SK-N-SH treated with all-trans-retinoic acid at 6 μM for 48 hours (cell line): ENCODE data around the gene RGL1.

Source experiments
- ATAC-seq: fragments of 200-7000 bp; cut with Tn5 transposase; 3 replicates; pipeline ENCODE4 v1.9.1; 2020; ENCODE audit warnings: mild to moderate bottlenecking, moderate library complexity
- ARNTL ChIP-seq: fragments of 450-650 bp; formaldehyde crosslinking; IDR thresholded peaks from 2 replicates; pipeline ENCODE4 v1.5.0; 2020; ENCODE audit warnings: low read depth, mild to moderate bottlenecking, moderate library complexity, borderline replicate concordance
- BACH2 ChIP-seq: fragments of 250-450 bp; sonication (Bioruptor Pico); IDR thresholded peaks from 2 replicates; pipeline ENCODE4 v1.9.0; 2021; ENCODE audit warnings: mild to moderate bottlenecking, borderline replicate concordance
- CREB5 ChIP-seq: fragments of 250-450 bp; sonication (Bioruptor Pico); IDR thresholded peaks from 2 replicates; pipeline ENCODE4 v1.5.1; 2020; ENCODE audit warnings: low read depth, mild to moderate bottlenecking, moderate library complexity
- CSDC2 ChIP-seq: fragments of 250-450 bp; sonication (Bioruptor Pico); IDR thresholded peaks from 2 replicates; pipeline ENCODE4 v1.5.0; 2020; ENCODE audit warnings: mild to moderate bottlenecking, moderate library complexity
- CSRNP3 ChIP-seq: fragments of 250-450 bp; sonication (Bioruptor Pico); IDR thresholded peaks from 2 replicates; pipeline ENCODE4 v1.5.1; 2021; ENCODE audit warnings: mild to moderate bottlenecking, moderate library complexity
- ESRRG ChIP-seq: fragments of 250-450 bp; sonication (Bioruptor Pico); IDR thresholded peaks from 2 replicates; pipeline ENCODE4 v1.6.1; 2021; ENCODE audit warnings: mild to moderate bottlenecking
- GLIS3 ChIP-seq: fragments of 250-450 bp; sonication (Bioruptor Pico); IDR thresholded peaks from 2 replicates; pipeline ENCODE4 v1.5.0; 2020; ENCODE audit warnings: mild to moderate bottlenecking, moderate library complexity
- ISL1 ChIP-seq: fragments of 250-450 bp; sonication (Bioruptor Pico); IDR thresholded peaks from 2 replicates; pipeline ENCODE4 v2.1.2; 2022; ENCODE audit warnings: mild to moderate bottlenecking, moderate library complexity
- POU6F1 ChIP-seq: fragments of 250-450 bp; sonication (Bioruptor Pico); IDR thresholded peaks from 2 replicates; pipeline ENCODE4 v1.8.0; 2021; ENCODE audit warnings: low read depth, mild to moderate bottlenecking, moderate library complexity, borderline replicate concordance
- PPARA ChIP-seq: fragments of 250-450 bp; sonication (Bioruptor Pico); IDR thresholded peaks from 2 replicates; pipeline ENCODE4 v1.5.0; 2020; ENCODE audit warnings: mild to moderate bottlenecking, borderline replicate concordance
- RARB ChIP-seq: fragments of 250-450 bp; sonication (Bioruptor Pico); IDR thresholded peaks from 2 replicates; pipeline ENCODE4 v1.8.0; 2021; ENCODE audit warnings: mild to moderate bottlenecking, moderate library complexity
- TCF4 ChIP-seq: fragments of 250-450 bp; sonication (Bioruptor Pico); IDR thresholded peaks from 2 replicates; pipeline ENCODE4 v1.8.0; 2021; ENCODE audit warnings: mild to moderate bottlenecking, moderate library complexity, borderline replicate concordance
- TOX ChIP-seq: fragments of 250-450 bp; sonication (Bioruptor Pico); IDR thresholded peaks from 2 replicates; pipeline ENCODE4 v1.8.0; 2021; ENCODE audit warnings: mild to moderate bottlenecking, moderate library complexity, borderline replicate concordance
- TSHZ2 ChIP-seq: fragments of 250-450 bp; sonication (Bioruptor Pico); IDR thresholded peaks from 2 replicates; pipeline ENCODE4 v1.5.0; 2020; ENCODE audit warnings: mild to moderate bottlenecking, moderate library complexity
- ZFP3 ChIP-seq: fragments of 250-450 bp; sonication (Bioruptor Pico); IDR thresholded peaks from 2 replicates; pipeline ENCODE4 v1.5.0; 2020; ENCODE audit warnings: mild to moderate bottlenecking, moderate library complexity
- ZFP30 ChIP-seq: fragments of 450-650 bp; formaldehyde crosslinking; IDR thresholded peaks from 2 replicates; pipeline ENCODE4 v1.5.0; 2022; ENCODE audit warnings: mild to moderate bottlenecking, moderate library complexity
- ZNF565 ChIP-seq: fragments of 450-650 bp; formaldehyde crosslinking; conservative IDR thresholded peaks from 2 replicates; pipeline ENCODE4 v1.5.0; 2020; ENCODE audit warnings: low read depth, mild to moderate bottlenecking, moderate library complexity
- ZNF8 ChIP-seq: fragments of 450-650 bp; formaldehyde crosslinking; IDR thresholded peaks from 2 replicates; pipeline ENCODE4 v1.5.0; 2020; ENCODE audit warnings: mild to moderate bottlenecking, moderate library complexity
- TF ChIP-seq, protein P1 (sequence below): fragments of 250-450 bp; sonication (Bioruptor Pico); IDR thresholded peaks from 2 replicates; pipeline ENCODE4 v1.8.0; 2020; ENCODE audit warnings: mild to moderate bottlenecking, moderate library complexity, borderline replicate concordance

RGL1 gene

GRCh38 chr1:183837062-183837461, 32.1 kb downstream of the RGL1 start (continued):
- TF ChIP-seq TSHZ2: no peak

DNA sequence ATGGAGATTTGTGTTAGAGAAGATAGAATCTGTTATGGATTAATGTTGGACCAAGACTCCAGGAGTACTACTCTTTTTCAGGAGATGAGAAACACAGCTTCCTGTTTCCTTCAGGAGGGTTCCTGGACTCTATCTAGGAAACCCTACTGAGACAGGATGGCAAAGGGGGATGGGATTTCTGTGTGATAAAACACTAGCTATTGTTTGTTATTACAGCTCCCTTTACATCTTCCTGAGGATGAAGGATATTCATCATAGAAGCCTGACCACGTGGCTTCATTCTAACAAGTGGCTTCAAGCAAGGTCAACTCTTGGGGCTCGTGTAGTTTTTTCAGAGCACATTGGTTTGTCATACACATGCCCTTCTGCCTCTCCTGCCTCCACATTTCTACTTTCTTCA, 33.3 kb downstream of the RGL1 start:
- no peak for ATAC-seq
- TF ChIP-seq ZNF8 (CRISPR knock-in tag) (no peak), TOX (CRISPR knock-in tag) (peak; percentile 47; the same call in 1 of the 2 replicates)

DNA sequence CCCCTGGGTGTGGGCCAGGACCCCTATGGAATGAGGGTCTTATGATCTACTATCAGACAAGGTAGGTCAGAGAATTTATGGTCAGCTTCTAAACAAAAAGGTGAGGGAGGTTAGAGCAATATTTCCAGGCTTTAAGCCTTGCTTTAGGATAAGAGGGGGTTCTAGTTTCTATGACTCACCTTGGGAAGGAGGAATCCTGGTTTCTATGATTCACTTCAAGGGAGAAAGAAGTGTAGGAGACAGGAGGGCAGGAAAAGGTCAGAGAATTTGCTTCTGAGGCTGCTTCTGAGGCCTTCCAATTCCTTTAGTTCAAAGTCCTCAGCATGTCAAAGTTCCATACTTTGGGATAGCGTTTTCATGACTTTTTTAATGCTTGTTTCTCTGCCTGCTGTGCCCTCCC, 35.2 kb downstream of the RGL1 start:
- TF ChIP-seq GLIS3 (no peak), CREB5 (CRISPR knock-in tag) (no peak), ZNF8 (CRISPR knock-in tag) (no peak), BACH2 (no peak), PPARA (CRISPR knock-in tag) (no peak), ZFP3 (CRISPR knock-in tag) (no peak), TCF4 (CRISPR knock-in tag) (no peak), ARNTL (no peak), ESRRG (CRISPR knock-in tag) (no peak), RARB (CRISPR knock-in tag) (no peak), TSHZ2 (no peak), CSRNP3 (CRISPR knock-in tag) (no peak), ZNF565 (no peak), ZFP30 (CRISPR knock-in tag) (no peak), ISL1 (CRISPR knock-in tag) (no peak), CSDC2 (CRISPR knock-in tag) (no peak), POU6F1 (CRISPR knock-in tag) (no peak)
- TF ChIP-seq, protein P1, sequence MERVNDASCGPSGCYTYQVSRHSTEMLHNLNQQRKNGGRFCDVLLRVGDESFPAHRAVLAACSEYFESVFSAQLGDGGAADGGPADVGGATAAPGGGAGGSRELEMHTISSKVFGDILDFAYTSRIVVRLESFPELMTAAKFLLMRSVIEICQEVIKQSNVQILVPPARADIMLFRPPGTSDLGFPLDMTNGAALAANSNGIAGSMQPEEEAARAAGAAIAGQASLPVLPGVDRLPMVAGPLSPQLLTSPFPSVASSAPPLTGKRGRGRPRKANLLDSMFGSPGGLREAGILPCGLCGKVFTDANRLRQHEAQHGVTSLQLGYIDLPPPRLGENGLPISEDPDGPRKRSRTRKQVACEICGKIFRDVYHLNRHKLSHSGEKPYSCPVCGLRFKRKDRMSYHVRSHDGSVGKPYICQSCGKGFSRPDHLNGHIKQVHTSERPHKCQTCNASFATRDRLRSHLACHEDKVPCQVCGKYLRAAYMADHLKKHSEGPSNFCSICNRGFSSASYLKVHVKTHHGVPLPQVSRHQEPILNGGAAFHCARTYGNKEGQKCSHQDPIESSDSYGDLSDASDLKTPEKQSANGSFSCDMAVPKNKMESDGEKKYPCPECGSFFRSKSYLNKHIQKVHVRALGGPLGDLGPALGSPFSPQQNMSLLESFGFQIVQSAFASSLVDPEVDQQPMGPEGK (CRISPR knock-in tag): no peak
- ATAC-seq: no peak
